ENCODE measurements around the gene RANGAP1.
"Not testable (repeated sequence)": the region's sequence is repeated elsewhere in the genome, so short reads cannot be mapped to it uniquely, and the experiment has no call there.

RANGAP1 gene

DNA sequence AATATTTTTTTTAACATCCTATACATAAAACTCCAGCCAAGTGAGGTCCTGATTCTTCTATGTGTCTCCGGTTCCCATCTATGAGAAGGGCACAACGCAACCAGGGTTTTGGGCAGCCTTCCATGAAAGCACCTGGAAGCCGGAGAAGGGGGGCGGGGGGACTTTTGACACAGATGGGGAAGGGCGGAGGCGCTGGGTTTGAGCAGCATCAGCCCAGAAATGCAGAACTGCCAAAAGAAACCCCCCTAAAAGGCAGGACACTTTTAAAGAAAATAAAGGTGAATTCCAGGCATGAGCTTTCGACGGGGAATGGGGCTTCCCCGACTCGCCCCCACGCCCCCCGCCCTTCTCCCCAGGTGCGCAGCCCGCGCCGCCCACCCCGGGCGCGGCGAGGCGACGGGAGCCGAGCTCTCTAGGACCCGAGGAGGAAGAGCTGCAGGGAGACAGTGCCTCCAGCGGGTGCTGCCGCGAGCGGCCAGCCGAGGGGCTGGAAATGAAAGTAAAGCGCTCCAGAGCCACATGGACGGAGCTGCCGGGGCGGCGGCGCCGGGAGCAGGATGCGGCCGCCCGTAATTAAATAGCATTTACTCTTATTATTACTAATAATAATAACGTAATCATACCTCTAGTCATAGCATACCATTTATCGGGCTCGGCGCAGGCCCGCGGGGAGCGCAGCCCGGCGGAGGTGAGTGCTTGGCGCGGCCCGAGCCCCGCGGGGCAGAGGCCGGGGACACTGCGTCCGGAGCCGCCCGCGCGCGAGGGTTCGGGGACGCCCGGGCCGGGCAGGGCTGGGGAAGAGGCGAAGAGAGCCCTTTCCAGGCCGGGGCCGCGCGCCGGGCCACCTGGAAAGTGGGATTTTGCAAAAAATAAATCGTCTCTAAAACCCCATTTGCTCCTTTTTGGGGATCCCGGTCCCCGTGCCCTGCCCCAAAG lies 15.4 kb upstream of the RANGAP1 start, which contains the start of gene ZC3H7B:
Gene ZC3H7B (plus strand): TSS at position 441 of the 936 bp plus-strand sequence. CDS start 19,136 bp downstream, outside the sequence.
- peak; percentile 84 to 93 (median 90) for DNase-seq

DNA sequence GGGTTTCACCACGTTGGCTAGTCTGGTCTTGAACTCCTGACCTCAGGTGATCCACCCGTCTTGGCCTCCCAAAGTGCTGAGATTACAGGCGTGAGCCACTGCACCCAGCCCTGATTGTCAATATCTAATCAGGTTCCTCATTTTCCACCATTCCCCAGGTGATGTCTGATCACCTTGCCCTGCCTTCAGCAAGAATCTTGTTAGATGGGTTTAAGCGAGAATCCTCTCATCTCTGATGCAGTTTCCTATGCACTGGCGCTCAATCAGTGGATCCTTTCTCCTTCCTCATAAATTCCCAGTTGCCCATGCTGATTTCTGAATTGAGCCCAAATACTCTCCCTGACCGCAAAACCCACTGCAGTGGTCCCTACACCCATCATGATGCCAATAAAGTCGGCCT lies 14.7 kb upstream of the RANGAP1 start:
- DNase-seq = no peak

DNA sequence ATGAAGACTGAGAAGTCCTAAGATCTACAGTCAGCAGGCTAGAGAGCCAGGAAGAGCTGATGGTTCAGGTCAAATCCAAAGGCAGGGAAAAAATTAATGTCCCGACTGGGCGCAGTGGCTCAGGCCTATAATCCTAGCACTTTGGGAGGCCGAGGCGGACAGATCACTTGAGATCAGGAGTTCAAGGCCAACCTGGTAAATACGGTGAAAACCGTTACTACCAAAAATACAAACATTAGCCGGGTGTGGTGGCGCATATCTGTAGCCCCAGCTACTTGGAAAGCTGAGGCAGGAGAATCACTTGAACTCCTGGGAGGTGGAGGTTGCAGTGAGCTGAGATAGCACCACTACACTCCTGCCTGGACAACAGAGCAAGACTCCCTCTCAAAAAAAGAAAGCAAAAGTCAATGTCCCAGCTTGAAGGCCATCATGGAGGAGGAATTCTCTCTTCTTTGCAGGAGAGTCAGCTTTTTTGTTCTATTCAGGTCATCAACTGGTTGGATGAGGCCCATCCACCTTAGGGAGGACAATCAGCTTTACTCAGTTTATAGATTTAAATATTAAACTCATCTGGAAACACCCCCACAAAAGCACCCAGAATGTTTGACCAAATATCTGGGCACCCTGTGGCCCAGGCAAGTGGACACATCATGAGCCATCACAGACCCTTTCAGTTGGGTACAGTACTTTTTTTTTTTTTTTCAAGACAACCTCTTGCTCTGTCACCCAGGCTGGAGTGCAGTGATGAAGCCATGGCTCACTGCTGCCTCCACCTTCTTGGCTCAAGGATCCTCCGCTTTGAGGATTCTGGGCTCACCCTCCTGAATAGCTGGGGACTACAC lies 11.1 kb upstream of the RANGAP1 start:
- DNase-seq = no peak

DNA sequence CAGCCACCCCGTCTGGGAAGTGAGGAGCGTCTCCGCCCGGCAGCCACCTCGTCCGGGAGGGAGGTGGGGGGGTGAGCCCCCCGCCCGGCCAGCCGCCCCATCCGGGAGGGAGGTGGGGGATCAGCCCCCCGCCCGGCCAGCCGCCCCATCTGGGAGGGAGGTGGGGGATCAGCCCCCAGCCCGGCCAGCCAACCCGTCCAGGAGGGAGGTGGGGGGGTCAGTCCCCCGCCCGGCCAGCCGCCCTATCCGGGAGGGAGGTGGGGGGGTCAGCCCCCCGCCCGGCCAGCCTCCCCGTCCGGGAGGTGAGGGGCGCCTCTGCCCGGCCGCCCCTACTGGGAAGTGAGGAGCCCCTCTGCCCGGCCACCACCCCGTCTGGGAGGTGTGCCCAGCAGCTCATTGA lies 8.8 kb upstream of the RANGAP1 start:
- not testable (repeated sequence) for DNase-seq

DNA sequence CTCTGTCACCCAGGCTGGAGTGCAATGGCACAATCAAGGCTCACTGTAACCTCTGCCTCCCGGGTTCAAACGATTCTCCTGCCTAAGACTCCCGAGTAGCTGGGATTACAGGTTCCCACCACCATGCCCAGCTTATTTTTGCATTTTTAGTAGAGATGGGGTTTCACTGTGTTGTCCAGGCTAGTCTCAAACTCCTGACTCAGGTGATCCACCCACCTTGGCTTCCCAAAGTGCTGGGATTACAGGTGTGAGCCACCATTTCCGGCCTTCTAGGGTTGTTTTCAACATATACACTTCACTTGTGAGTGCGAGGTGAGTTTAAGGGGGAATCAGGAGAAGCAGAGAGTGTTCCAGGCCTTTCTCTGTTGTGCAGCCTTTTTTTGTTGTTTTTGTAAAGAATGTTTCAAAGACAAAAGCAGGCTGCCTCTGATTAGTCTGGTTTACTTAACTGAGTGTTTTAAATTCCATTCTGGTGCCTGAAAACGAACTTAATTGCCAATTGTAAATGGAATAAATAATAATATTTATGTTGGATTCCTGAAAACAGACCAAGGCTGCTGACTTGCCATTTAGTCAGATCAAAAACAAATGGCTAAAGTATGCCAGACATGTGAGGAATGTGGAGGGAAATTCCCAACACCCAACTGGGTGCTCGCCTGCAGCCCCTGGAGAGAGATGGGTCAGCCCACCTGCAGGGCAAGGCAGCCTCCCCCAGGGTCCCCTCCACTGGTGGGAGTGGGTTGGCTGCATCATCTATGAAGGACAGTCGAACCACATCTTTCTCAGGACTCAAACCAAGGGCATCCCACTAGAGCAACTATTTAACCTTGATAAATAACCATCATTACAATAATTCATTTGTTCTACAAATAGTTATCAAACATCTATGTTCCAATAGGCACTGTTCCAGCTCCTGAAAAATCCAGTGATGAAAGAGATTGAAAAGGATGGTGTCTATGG lies 4.6 kb upstream of the RANGAP1 start:
- DNase-seq = no peak

DNA sequence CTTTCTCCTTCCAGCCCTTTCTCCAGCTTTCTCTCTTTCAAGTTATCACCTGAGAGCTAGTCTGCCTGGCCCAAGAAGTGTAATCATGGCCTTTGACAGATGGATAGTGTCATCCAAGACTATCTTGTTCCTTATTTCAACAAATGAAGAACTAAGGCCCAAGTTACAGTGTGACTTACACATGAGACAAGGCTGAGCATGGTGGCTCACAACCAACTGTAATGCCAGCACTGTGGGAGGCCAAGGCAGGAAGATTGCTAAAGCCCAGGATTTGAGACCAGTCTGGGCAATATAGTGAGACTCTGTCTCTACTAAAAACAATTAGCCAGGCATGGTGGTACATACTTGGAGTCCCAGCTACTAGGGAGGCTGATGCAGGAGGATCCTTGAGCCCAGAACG lies 3.7 kb upstream of the RANGAP1 start:
- peak; percentile 74 to 89 (median 86) for DNase-seq

DNA sequence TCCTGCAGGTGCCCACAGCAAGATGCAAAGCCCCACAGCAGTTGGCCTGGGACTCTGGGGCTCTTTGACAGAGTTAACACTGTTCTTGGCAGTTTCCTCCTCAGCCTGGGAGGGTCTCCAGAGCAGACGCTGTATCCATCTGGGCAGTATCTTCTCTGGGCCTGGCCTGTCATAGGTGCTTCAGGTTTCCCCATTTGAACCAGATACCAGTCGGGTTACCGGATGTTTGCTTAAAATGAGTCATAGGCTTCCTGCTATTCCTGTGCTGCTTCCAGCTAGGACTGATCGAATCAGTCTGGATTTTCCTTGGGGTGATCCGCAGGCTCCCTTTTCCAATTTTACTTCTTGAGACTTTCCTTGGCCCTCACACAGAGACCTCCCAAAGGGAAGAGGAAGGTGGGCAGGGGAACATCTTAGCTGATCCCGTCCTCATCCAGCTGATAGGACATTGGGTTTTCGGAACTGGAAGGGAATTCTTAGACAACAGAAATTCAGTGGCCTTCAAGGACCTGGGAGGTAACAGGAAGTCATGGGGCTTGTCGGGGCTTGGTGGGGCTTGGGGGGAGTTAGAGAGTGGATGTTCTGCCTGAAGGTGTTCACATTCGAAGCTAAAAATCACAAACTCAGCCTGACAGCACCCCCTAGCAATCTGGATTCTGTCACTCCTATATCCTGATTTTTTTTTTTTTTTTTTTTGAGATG lies 2.4 kb upstream of the RANGAP1 start:
- no peak for DNase-seq

DNA sequence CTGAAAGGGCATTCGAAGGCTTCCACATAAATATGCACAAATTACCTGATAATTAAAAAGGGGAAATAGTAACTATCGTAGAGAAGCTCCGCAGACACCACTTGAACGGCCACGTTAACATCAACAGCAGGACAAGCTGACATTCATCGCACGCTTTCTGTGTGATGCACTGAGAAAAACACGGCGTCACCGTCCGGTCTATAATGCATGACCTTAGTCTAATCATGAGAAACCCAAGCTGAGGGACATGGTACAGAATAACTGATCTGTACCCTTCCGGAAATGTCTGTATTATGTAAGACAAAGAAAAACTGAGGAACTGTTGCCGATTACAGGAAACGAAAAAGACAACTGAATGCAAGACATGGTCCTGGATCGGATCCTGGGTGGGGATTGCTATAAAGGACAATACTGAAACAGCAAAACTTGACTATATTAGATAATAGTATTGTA lies 678 bp upstream of the RANGAP1 start:
- peak; percentile 74 to 91 (median 87) for DNase-seq

DNA sequence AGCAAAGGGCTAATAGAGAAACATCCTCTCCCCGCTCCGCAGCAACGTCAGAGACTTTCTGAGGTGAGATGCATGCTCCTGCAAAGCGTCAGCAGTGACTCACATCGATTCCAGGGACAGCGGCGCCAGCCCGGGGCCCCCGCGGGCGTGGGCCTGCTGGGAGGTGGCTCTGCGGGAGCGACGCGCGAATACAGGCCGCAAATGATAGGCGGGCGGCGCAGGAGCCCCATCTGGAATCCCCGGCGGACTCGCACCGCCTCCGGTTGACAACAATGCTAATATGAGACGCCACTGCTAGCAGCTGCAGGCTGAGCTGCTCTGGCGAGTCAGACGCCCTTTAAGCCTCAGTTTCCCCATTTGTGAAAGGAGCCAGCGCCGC lies 557 bp downstream of the RANGAP1 start:
- DNase-seq = peak; percentile 71 to 89 (median 84)

DNA sequence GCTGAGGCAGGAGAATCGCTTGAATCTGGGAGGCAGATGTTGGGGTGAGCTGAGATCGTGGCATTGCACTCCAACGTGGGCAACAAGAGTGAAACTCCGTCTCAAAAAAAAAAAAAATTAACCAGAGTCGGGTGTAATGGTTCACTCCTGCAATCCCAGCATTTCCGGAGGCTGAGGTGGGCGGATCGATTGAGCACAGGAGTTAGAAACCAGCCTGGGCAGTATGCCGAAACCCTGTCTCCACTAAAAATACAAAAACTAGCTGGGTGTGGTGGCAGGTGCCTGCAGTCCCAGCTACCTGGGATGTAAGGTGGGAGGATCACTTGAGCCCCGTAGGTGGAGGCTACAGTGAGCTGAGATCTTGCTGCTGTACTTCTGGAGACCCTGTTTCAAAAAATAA lies 1.5 kb downstream of the RANGAP1 start:
- no peak for DNase-seq

DNA sequence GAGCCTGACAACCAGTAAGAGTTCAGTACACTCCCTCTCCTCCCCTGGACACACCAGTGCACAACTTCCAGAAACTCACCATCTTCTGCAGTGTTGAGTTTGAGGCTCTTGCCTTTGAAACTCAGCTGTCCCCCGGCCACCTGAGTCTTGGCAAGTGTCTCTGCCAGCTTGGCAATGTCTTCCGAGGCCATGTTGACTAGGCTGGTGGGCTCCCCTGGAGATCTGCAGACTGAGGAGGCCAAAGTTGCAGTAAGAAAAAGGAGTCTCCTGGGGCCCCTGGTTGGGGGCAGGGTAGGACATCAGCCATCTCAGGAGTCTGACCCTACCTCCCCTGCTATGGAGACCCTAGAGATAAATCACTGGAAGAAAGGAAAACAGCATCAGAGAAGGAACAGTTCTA lies 5.1 kb downstream of the RANGAP1 start:
- DNase-seq = no peak

DNA sequence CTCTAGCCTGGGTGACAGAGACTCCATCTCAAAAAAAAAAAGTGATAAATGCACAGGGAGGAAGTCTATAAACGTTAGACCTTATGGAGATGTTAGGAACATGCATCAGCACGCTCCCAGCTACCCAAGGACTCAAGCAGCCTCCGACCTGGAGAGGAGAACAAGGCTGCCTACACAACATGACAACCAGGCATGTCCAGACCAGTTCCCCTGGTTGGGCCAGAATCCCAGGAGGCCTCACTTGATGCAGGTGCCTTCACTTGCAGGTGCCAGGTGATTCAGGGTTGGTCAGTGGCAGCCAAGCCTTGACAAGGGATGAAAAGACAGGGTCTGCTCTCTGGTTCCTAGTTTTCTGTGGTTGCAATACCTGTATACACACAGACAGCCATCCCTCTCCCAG lies 5.9 kb downstream of the RANGAP1 start:
- DNase-seq = no peak

DNA sequence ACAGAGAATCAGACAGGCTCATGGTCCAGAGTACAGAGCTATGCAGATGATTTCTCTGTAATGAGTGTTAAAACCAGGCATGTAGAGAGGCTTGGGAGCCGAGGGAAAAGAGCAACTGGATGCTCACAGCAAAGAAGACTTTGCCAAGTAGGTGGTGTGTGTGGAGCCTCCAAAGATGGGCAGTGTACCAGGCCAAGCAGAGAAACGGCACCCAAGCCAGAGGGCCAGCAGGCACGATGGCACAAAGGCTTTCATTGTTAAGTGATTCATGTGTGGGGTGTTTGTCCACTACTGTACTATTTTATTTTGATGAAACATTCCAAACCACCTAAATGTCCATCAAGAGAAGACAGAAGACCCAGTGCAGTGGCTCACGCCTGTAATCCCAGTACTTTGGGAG lies 11.1 kb downstream of the RANGAP1 start:
- DNase-seq = no peak

DNA sequence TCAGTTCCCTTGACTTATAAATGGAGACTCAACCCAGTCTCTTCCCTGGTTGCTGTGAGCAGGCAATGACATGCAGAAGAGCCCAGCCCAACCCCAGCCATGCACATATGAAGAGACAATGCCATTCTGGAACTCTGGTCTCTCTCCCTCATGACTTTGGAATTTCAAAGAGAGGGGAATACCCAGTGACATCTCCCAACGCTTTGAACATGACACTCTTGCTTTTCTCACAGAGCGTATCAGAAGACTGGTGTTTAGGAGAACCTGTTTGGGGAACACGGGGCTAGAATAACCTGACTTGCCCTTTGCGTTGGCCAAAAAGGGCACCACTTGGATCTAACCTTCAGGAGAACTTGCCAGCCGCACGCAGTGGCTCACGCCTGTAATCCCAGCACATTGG lies 12.9 kb downstream of the RANGAP1 start:
- DNase-seq = no peak

DNA sequence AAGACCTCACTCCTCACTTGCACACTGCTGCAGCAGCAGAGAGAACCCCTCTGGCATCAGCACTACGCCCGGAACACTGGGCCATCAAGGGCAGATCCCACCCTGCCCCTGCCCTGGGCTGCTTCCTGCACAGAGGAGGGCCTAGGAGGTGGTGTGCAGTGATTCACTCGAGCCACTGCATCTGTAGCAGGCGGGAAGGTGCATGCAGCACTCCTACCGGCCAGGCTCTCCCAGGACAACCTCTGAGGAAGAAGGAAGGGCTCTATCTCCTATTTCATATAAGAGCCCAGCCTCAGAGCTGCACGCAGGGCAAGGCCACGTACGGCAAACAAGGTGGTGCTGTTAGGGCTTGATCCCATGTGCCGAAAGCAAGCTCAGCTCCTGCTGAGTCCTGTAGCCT lies 14.2 kb downstream of the RANGAP1 start:
- no peak for DNase-seq

DNA sequence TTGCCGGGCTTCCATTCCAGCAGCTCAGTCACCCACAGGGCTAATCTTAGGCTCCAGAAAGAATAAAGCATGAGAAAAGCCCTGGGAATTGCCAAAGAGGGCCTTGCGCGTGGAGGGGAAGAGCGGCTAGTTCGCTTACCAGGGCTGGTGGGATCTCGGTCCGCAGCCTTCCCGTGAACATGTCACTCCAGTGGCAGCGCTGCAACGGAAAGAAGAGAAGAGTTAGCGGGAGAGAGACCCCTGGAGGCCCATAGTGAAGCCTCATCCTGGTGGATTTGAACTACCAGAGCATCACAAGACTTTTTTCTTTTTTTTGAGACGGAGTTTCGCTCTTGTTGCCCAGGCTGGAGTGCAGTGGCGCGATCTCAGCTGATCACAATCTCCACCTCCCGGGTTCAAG lies 18.0 kb downstream of the RANGAP1 start:
- DNase-seq = no peak

DNA sequence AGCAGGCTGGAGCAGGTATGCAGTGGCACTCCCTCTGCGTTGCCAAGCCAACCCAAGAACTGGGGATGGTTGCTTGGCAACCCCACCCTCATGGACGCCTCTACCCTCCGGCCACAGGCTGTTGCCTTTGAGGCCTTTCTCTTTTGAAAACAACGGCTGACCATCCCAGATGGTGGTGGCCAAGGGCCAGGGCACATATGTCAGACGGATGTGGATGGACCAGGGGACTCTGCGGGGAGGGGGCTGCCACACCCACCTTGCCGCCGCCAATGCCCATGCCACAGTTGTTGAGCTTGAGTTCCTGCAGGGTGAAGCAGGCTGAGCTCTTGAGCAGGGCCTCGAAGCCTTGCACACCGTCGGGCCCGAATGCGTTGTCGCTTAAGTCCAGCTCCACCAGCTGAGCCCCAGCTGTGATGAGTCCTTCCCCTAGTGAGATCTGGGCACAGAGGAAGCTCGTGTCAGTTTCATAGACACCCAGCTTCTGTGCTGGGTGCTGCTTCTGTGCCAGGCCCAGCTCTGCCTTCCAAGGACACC lies 21.5 kb downstream of the RANGAP1 start:
- no peak for DNase-seq

DNA sequence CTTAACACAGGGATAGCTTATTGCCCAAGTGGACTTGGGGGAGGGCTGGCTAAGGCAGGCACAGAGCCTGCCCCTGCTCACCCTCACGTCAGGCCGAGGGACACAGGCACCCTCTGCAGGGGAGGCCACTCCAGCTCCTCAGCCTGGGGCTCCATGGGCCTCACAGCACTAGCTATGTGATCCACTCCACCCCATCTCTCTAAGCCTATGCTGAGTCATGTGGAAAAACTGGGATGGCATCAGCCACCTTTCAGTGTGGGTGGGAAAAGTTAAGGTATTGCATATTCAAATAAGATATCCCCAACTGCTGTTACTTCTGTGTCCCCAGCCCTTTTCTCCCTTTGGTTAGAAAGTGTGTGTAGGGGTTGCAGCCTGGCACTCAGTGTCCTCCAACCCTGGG lies 22.3 kb downstream of the RANGAP1 start:
- DNase-seq = no peak

DNA sequence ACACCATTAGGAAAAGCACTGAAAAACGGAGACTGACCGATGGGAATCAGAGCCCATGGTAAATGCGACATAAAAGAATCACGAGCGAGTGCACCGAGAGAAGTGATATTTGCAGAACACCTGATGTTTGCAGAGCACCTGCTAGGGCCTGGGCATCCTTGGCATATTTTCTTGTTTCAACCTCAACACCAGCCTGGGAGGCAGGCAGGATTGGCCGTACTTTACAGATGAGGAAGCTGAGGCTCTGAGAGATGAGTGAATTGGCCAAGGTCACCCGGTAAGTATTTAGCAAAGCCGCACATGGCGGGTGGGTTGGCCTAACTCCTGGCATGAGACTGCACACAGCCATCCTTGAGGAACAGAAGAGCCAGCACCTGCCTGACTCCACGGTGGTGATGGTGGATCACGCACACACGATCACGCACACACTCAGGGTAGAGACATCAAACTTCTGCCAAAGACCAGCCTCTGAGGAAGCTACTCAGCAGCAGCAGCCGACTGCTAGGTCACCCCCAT lies 23.7 kb downstream of the RANGAP1 start:
- no peak for DNase-seq

DNA sequence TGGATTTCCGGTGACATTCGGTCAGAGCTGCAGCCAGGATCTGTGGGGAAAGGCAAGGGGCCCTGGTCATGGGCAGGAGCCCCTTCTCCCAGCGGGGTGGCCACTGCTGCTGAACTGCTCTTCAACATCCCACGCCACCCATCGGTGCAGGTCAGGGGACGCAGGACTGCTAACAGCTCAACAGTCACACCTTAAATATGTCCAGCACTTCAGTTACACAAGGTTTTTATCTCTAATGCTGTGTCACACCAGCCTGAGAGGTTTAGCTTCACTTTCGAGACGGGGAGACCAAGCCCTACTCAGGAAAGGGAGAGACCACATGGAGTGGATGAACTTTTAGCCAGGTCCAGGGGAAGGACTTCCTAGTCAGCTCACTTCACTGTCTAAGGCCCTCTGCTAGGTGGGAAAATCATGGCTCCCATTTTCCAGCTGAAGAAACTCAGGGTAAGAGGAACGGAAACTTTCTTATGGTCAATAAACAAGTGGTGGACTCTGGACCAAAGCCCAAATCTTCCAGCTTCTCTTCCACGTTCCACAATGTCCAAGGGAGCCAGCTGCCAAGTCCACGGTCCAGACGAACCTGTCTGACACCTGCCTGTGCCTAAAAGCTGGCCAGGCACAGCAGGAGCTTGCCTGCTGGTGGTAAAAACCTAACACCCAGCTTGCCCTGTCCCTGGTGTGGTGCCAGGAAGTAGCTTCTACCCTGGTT lies 24.3 kb downstream of the RANGAP1 start:
- no peak for DNase-seq
